Measurements from ENCODE around the gene FAM240A.
"Not testable (repeated sequence)": the region's sequence is repeated elsewhere in the genome, so short reads cannot be mapped to it uniquely, and the experiment has no call there.

DNA sequence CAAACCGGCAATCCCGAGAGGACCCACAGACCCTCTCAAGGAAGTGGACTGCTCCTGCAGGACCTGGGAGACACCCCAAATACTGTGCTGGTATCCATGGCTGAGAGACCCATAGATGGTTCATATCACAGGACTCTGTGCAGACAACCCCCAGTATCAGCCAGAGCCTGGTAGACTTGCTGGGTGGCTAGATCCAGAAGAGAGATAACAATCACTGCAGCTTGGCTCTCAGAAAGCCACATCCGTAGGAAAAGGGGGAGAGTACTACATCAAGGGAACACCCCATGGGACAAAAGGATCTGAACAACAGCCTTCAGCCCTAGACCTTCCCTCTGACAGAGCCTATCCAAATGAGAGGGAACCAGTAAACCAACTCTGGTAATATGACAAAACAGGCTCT lies 25.1 kb upstream of the FAM240A start:
- TF ChIP-seq BACH2 (CRISPR knock-in tag; IDR thresholded peaks at IDR 0.05; ENCODE audit: borderline replicate concordance); ARNTL (CRISPR knock-in tag; IDR thresholded peaks at IDR 0.05; ENCODE audit: borderline replicate concordance, low read depth); ZFP30 (CRISPR knock-in tag; IDR thresholded peaks at IDR 0.05); GLIS3 (CRISPR knock-in tag; IDR thresholded peaks at IDR 0.05): not testable (repeated sequence)
- TF ChIP-seq, protein P1, sequence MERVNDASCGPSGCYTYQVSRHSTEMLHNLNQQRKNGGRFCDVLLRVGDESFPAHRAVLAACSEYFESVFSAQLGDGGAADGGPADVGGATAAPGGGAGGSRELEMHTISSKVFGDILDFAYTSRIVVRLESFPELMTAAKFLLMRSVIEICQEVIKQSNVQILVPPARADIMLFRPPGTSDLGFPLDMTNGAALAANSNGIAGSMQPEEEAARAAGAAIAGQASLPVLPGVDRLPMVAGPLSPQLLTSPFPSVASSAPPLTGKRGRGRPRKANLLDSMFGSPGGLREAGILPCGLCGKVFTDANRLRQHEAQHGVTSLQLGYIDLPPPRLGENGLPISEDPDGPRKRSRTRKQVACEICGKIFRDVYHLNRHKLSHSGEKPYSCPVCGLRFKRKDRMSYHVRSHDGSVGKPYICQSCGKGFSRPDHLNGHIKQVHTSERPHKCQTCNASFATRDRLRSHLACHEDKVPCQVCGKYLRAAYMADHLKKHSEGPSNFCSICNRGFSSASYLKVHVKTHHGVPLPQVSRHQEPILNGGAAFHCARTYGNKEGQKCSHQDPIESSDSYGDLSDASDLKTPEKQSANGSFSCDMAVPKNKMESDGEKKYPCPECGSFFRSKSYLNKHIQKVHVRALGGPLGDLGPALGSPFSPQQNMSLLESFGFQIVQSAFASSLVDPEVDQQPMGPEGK (CRISPR knock-in tag; IDR thresholded peaks at IDR 0.05; ENCODE audit: borderline replicate concordance) = not testable (repeated sequence)
- TF ChIP-seq, protein P2, sequence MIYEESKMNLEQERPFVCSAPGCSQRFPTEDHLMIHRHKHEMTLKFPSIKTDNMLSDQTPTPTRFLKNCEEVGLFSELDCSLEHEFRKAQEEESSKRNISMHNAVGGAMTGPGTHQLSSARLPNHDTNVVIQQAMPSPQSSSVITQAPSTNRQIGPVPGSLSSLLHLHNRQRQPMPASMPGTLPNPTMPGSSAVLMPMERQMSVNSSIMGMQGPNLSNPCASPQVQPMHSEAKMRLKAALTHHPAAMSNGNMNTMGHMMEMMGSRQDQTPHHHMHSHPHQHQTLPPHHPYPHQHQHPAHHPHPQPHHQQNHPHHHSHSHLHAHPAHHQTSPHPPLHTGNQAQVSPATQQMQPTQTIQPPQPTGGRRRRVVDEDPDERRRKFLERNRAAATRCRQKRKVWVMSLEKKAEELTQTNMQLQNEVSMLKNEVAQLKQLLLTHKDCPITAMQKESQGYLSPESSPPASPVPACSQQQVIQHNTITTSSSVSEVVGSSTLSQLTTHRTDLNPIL (CRISPR knock-in tag; IDR thresholded peaks at IDR 0.05; ENCODE audit: low read depth) = not testable (repeated sequence)
